Fibroblast of peridontal ligament (primary cell): Measurements from ENCODE around the gene EPB41L4A.
A peak's percentile ranks its signal among the peaks of the same experiment; 100 is the strongest.
"Not testable (repeated sequence)": the region's sequence is repeated elsewhere in the genome, so short reads cannot be mapped to it uniquely, and the experiment has no call there.

Experiments
- DNase-seq: peaks from one replicate; pipeline ENCODE4 v3.0.0-alpha.2; 2010; ENCODE audit errors: extremely low read depth

The EPB41L4A gene

DNA sequence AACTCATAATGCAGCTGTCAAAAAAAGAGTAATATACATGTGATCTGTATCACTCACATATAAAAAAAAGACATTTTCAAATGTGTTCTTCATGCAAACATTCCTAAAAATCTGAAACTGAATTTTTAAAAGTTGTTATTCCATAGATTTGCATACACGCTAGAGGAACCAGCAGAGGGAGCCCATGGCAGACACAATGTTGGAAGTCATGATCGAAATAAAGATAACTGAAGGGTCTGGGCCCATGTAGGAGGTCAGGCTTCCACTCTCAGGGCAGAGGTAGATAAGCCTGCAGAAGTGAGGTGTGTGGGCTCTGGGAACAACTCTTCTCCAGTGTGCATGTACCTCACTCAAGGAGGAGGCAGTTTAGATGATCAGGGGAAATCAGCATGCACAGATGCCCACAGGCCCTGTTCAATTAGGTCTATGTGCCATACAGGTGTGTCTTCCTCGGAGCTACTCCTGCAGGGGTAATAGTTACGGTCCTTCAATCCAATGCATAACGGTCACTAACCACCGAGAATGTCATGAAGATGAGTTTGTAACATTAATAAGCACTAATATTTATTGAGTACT, 208.6 kb downstream of the EPB41L4A start:
- peak; percentile 44 for DNase-seq

DNA sequence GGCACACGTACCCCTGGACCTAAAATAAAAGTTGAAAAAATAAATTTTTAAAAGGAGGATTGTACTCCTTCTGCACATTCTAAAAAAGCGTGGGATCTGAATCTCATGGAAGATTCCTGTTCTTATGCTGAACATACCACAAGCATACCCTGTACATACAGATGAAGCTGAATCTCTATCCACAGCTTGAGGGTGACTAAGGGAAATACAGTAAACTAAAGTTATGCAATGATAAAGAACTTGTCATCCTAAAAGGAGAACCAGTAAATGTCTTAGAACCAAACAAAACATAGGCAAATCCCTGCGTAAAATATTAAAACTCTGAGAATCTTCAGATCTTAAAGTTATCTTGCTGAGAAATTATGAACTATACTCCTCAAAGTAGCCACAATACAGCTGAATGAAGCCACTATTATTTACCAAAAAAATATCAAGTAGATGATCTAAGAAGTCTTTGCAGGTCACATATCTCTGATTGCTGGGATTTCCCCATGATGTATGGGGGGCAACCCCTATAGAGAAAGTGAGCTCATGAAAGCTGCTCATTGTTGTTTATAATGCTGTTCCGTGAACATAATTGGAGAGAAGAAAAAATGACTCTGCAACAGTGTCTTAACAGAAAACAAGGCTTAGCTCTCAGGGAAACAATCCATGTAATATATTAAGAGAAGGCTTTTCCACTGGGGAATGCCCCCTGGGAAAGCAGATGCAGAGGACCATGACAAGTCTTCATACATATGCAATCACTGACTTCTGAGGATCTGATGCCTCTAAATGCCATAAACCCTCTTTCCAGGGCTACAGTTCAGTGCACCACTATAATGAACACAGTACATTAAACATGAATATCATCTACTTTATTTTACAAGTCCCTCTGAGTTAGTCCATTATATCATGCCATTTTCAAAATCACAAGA, 210.1 kb downstream of the EPB41L4A start:
- DNase-seq, result no peak

DNA sequence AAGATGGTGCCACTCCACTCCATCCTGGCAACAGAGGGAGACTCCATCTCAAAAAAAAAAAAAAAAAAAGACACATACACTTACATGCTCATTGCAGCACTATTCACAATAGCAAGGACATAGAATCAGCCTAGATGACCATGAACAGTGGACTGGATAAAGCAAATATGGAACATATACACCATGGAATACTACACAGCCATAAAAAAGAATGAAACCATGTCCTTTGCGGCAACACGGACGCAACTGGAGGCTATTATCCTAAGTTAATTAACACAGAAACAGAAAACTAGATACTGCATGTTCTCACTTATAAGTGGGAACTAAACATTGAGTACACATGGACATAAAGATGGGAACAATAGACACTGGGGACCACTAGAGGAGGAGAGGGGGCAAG, 210.9 kb downstream of the EPB41L4A start:
- DNase-seq, result not testable (repeated sequence)

DNA sequence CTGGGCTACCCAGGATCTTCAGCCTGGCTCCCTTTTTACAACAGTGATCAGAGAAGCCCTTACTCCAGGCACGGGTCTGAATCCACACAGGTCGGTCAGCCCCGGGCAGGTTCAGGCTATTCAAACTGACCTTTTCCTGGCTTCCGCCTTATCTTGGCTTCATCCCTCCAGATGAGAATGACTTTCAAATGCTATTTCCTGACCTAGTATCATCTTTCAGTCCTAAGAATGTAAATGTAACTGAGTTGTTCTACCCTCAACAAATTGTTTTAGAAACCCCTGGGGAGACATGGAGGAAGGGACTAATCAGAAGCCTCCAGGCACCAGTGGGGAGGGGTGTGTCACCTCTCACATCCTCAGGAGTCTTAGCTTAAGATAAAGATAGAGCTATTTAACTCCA, 213.2 kb downstream of the EPB41L4A start:
- DNase-seq, result no peak

DNA sequence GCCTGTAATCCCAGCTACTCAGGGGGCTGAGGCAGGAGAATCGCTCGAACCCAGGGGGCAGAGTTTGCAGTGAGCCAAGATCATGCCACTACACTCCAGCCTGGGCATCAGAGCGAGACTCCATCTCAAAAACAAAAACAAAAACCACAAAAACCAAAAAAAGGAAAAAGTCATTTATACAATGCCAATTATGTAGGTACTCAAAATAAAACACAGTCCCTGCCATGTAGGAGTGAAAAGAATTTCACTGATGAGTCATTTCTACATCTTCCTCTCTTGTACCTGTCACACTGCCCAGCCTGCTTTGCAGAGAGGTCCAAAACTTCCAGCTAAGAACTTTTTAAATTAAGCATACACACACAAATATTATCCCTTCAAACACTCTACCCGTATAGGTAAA, 215.8 kb downstream of the EPB41L4A start:
- no peak for DNase-seq

DNA sequence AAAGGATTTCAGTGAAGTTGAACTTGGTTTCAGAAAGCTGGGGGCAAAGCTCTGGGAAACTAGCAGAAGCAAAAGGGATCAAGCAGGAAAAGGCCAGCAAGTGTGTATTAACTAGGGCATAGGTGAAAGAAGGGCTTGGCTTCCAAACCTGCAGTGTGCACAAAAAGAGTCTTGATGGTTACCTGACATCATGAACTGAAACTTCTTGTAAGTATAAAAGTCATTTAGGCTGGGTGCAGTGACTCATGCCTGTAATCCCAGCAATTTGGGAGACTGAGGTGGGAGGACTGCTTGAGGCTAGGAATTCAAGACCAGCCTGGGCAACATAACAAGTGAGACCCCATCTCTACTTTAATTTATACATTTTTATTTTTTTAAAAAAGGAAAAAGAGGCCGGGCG, 216.4 kb downstream of the EPB41L4A start:
- no peak for DNase-seq

DNA sequence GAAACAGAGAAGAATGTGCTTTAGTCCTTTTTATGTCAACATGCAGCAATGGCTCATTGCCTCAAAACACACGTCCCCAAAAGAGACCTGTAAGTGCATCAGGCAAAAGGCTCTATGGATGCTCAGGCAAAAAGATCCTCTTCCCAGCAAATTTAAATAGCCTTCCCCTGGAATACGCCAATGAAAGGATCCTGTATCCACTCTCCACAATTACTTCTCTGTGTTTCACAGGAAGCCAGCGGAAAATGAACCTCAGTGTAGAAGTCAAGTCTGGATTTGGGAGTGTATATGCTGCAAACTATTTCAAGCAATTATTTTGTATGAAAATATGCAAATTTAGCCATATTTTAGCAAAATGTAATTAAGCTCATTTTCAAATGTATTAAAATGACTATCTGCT, 217.9 kb downstream of the EPB41L4A start:
- no peak for DNase-seq

DNA sequence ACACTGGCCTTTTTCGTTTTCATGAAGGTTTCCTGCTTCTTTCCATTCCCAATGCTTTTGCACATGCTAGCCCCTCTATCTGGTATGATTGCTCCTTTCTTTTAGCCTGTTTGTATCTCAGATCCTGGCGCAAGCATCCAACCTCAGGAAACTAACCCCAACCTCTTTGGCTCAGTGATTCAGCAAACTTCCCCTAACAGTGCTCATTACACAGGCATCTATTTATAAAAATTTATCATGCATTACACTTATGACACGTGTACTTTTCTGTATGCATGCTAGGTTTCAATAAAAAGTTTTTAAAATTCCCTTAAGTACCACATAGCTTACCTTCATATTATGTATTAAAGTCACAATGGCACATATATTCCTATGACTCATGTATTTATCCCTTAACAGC, 218.9 kb downstream of the EPB41L4A start:
- DNase-seq, result no peak

DNA sequence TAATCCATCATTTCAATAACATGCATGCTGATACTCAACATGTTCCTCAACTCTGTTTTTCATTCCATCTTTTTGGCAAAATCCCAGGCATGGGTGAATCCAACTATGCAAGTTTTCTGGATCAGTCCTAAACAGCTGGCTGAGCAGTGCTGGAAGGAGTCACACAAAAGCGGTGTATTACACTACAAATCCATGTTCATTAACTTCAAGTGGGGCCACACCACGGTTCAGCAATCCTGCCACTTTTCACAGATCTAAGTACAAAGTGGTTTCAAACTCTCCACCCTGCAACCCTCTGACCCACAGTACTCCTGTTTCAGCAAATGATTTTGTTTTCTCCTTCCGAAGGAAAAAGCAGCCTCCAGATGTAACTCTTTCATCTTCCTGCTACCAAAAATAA, 222.5 kb downstream of the EPB41L4A start:
- DNase-seq, result no peak

DNA sequence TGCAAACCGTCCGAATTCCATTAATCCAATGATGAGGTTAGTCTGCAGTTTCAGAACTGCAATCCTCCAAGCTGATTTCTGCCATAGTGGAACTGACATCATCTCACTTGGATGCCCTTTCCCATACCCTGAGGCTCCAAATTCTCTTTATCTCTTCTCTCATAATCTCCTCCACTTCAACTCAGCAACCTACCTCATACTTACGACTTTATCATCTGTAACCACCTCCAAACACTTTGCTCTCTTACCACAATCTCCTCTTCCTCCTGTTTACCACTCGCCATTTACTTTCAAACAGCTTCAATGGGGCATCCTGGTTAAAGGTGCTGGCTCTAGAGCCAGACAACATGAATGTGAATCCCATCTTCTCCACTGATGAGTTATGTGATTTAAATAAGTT, 223.2 kb downstream of the EPB41L4A start:
- DNase-seq, result no peak

DNA sequence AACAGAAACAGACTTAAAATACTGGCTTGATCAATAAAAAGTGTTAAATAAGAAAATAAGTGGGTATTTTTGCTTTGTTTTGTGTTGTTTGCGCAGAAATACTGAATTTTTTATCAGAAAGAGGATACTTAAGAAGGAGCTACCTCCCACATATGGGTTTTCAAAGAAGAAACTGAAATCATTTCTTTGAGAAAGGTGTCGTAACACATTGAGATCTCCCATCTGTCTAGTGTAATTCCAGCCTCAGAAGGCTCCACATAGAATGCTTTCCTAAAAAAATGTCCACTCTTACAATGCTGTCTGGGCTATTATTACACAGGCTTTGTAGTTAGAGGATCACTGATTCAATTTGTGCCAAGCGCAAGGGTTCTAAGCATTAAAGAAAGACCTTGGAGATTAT, 226.2 kb downstream of the EPB41L4A start:
- no peak for DNase-seq

DNA sequence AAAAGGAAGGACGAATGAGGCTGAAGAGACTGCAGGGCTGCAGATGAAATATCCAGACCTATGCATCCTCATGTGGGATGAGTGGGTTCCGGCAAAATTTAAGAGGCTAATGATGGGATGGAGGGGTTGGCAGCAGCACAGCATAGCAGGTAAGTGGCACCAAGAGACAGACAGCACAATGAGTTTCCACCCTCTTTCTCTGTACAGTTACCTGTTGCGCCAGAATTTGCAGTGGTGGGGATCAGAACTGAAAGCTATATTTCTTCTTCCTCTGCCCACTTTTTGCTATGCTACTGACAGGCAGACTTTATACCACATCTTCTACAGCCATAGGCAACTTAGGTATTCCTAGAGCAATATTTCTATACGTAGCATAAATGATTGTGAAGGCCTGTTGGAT, 227.0 kb downstream of the EPB41L4A start:
- no peak for DNase-seq

DNA sequence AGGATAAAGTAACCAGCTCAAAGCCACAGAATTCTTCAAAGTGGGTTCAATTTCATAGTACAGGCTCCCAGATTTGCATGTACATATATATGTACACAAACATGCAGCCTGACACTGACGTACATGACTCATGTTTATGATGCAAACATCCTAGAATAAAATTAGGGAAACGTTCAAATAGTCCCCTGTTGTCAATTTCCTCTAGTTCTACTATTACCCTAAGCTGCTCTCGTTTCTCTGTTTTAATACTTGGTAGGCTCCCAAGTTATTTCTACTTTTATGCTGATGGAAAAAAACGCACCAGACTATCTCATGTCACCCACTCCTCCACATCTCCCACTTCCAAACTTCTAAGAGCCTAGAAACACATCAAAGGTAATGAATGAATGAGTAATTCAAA, 229.7 kb downstream of the EPB41L4A start:
- no peak for DNase-seq

DNA sequence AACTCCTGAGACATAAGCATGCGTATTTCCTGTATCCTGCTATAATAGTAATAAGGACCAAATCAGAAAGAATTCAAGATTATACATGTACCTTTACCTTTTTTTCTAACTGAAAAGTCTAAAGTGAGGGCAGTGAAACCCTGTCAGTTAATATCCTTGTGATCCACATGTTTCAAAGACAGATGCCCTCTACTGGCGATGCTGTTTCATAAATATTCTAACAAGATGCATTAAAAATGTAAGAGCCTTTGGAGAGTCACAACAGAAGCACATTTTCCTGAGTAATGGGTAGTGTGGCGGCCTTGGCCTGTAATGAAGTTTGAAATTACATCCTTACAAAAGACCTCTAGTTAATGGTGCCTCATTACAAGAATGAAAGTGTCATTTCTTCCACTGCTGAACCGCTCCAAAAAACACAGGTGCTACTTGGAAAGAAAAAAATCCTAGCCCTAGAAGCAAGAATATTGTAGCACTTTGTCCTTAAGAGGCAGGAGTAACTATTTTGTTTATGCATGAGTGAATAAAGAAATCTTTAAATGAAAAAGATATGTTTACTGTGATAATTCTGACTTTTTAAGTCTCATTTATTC, 232.6 kb downstream of the EPB41L4A start:
- peak; percentile 61 for DNase-seq

DNA sequence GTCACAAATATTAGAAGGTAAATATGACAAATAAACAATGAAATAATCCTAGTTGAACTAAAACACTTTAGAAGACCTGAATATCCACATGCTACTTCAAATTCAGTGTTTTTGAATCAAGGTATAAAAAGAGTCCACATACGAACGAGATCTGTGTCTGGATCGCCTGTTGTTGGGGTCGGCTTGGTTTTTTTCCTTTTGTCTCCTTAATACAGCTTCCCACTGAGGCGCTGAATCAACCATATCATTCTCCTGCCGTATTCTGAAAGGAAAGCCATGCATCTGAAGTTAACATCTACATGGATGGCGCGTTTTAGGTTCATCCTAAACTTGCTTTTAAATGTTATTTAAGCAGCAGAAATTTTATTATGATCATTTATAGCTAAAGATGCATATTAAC, 235.2 kb downstream of the EPB41L4A start:
- no peak for DNase-seq

DNA sequence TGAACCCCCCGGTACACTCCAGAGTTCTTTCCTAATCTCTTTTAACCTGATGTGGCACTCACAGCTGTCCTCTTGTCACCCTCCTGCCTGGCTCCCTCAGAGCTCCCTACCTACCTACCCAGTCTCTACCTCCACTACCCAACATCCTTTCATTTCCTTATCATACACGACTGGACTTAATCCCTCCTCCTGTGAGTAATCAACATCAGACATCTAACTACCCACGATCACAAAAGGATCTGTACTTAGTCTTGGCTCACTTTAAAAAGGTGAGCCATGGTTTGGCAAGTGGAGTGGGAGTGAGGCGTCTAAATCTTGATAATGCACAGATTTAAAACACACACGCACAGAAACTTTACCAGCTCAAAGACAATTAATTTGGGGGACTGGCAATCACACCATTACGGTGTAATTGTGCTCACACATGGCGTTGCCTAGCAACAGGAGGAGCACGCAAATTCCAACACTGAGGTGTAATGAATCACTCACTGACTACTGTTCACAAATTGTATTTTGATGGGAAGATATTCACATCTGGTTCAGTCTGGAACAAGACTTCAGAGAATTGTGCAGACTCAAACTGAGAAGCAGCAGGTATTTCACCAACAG, 235.9 kb downstream of the EPB41L4A start:
- no peak for DNase-seq

DNA sequence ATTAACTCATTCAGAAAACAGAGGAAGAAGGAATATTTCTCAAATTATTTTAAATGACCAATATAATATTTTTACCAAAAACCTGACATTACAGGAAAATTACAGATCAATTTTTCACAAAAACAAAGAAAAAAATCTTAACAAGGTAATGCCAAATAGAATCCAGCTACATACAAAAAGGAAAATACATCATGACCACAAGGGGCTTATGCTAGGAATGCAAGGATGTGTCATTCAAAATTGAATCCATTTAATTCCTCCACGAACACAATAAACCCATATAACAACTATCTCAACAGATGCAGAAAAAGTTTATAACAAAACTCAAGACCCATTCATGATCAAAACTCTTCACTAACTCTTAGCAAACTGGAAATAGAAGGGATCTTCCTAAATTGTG, 239.8 kb downstream of the EPB41L4A start:
- DNase-seq, result no peak

DNA sequence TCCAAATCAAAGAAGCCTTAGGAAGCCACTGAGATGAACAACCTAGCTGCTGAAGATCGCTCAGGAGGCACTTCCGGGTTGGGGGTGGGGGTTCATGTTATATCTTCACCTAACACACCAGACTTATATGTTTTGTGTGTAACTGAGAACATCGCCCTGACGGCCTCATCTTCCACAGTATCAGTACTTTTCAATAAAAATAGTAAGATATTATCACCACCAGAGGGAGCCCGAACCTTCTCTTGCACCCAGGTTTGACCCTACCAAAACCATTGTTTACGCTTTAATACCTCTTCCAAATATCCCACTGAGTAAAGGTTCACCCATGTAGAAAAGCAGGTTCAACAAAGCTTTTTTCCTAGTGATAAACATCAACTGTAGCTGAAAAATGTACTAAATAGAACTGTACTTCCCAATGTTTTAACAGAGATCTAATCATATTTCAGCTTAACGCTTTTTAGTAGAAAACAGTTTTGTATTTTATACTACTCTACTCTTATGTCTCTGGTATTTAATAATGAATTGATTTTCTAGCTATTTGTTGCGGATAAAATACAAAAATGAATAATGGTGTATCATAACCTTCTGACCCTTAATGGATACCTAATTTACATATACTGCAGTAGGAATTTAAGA, 244.0 kb downstream of the EPB41L4A start:
- peak; percentile 55 for DNase-seq

DNA sequence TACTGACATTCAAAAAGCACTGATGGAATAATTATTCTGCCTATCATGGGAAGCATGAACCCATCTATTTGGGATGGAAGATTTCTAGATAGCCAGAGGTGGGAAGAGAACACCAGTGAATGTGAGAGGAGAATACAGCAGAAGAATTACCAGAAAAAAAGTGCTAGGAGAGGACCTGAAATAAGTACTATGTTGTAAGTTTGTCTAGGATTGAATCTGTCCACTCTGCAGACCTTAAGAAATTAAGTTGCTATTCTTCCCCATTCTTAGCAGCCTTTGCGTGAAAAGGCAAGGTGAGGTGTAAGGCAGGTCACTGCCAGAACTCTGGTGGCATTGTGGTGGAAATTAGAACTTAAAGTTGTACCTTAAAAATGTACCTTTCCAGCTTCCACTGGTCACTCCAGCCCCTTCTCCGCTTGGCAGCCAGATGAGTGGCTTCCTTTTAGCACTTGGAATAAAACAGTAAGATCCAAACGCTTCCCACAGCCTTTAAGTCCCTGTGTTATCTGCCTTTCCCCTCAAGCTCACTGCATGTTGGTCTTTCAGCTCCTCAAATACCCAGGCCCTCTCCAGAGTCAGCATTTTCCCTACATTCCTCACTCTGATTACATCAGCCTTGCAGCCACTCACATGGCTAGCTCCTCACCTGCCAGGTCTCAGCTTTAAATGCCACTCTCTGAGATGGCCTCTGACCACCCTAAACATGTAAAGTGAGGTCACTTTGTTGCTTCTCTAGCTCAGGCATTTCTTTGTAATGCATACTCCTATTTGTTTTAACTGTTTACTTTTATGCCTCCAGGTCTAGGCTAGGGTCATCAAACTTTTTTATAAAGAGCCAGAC, 253.0 kb downstream of the EPB41L4A start:
- DNase-seq, result no peak

DNA sequence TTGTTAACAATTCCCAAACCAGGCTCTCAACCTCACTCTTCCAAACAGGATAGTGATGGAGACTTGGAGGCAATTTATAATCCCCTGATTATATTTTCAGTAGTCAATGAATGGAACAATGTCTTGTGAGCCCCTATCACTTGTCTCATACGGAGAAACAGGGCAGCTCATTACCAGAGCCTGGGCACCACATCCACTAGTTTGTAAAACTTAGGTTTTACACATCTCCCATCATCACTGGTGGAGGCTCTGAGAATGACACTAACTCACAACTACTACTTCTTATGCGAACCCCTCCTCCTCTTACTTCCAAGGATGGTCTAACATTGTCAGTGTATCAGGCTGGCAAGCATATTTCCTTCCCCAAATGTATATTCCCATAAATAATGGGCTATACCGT, 253.7 kb downstream of the EPB41L4A start:
- no peak for DNase-seq

DNA sequence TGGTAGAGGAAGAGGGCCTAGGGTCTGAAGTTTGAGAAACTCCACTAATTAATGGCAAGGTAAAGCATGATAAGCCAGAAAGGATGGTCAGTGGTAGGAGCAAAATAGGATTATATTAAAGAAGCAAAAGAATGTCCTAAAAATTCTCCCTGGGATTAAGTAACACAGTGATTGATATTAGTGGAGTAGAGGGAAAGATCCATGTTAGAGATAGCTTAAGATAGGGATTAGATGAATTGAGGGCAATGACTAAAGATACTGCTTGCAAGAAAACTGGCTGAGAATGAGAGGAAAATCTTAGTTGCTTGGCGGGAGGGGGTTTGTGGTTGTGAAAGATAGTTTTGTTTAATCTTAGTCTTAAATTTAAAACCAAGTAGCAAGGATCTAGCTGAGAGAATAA, 255.6 kb downstream of the EPB41L4A start:
- DNase-seq, result no peak
